Neuronal stem cell (in vitro differentiated cells): ENCODE results near the gene RING1.
"Not testable (repeated sequence)": the region's sequence is repeated elsewhere in the genome, so short reads cannot be mapped to it uniquely, and the experiment has no call there.

ENCODE experiments used
- DNase-seq: peaks from one replicate; pipeline ENCODE4 v3.0.0-alpha.2; 2013; ENCODE audit warnings: low spot score
- H2AFZ ChIP-seq: one replicate; pipeline ENCODE4 v1.6.1; 2013; ENCODE audit warnings: mild to moderate bottlenecking, low read length, inconsistent platforms
- H2AK5ac ChIP-seq: 2 replicates; pipeline ENCODE4 v1.6.1; 2013; ENCODE audit warnings: low read depth, mild to moderate bottlenecking, inconsistent platforms, low read length, moderate library complexity, mixed read lengths
- H2BK120ac ChIP-seq: 2 replicates; pipeline ENCODE4 v1.6.1; 2013; ENCODE audit warnings: low read depth, mild to moderate bottlenecking, inconsistent platforms, low read length, moderate library complexity, mixed read lengths
- H2BK12ac ChIP-seq: one replicate; pipeline ENCODE4 v1.6.1; 2013; ENCODE audit warnings: low read length, inconsistent platforms
- H2BK15ac ChIP-seq: 2 replicates; pipeline ENCODE4 v1.6.1; 2013; ENCODE audit warnings: mild to moderate bottlenecking, low read length, inconsistent platforms, mixed read lengths
- H2BK5ac ChIP-seq: one replicate; pipeline ENCODE4 v1.6.1; 2013; ENCODE audit warnings: inconsistent platforms, mild to moderate bottlenecking, low read length, moderate library complexity
- H3K14ac ChIP-seq: one replicate; pipeline ENCODE4 v1.6.1; 2013; ENCODE audit warnings: low read length, inconsistent platforms
- H3K18ac ChIP-seq: 2 replicates; pipeline ENCODE4 v1.6.1; 2013; ENCODE audit warnings: low read length, inconsistent platforms
- H3K23ac ChIP-seq: 2 replicates; pipeline ENCODE4 v1.6.1; 2013; ENCODE audit warnings: low read depth, mild to moderate bottlenecking, mixed read lengths, low read length, inconsistent platforms; ENCODE audit not compliant: poor library complexity
- H3K27ac ChIP-seq: replicated peaks from 3 replicates; pipeline ENCODE4 v1.5.1; 2013; ENCODE audit warnings: low read length, inconsistent platforms
- H3K27me3 ChIP-seq, 3 experiments: 2 replicates each; pipeline ENCODE4 v1.6.1; 2013; ENCODE audit warnings: low read length in 3 of 3, mild to moderate bottlenecking in 2 of 3, inconsistent platforms in 1 of 3, low read depth in 1 of 3, mixed read lengths in 1 of 3, moderate library complexity in 1 of 3; ENCODE audit not compliant: control insufficient read depth in 3 of 3, insufficient read depth in 3 of 3
- H3K36me3 ChIP-seq, 2 donors: replicated peaks in 1 of 2; 2 replicates each; pipeline ENCODE4 v1.6.1; 2013; ENCODE audit warnings: low read length in 2 of 2; ENCODE audit not compliant: control insufficient read depth in 2 of 2, insufficient read depth in 2 of 2
- H3K4ac ChIP-seq: 2 replicates; pipeline ENCODE4 v1.6.1; 2013; ENCODE audit warnings: inconsistent platforms, mild to moderate bottlenecking, low read length, moderate library complexity
- H3K4me1 ChIP-seq, 2 donors: 1 replicate in 1 of 2; 2 replicates in 1 of 2; pipeline ENCODE4 v1.6.1; 2013; ENCODE audit warnings: low read length in 2 of 2, low read depth in 1 of 2; ENCODE audit not compliant: control insufficient read depth in 2 of 2, insufficient read depth in 1 of 2
- H3K4me2 ChIP-seq: one replicate; pipeline ENCODE4 v1.6.1; 2013; ENCODE audit warnings: mild to moderate bottlenecking, low read length, inconsistent platforms; ENCODE audit not compliant: insufficient read depth, poor library complexity, severe bottlenecking
- H3K4me3 ChIP-seq, 2 donors: 2 replicates each; pipeline ENCODE4 v1.5.1; 2013; ENCODE audit warnings: low read length in 2 of 2, mild to moderate bottlenecking in 2 of 2, inconsistent platforms in 1 of 2, moderate library complexity in 1 of 2
- H3K79me1 ChIP-seq: one replicate; pipeline ENCODE4 v1.6.1; 2013; ENCODE audit warnings: low read depth, mild to moderate bottlenecking, inconsistent platforms, low read length, moderate library complexity
- H3K9ac ChIP-seq: one replicate; pipeline ENCODE4 v1.6.1; 2013; ENCODE audit warnings: mild to moderate bottlenecking, low read depth, low read length, inconsistent platforms; ENCODE audit not compliant: poor library complexity
- H3K9me3 ChIP-seq, 2 donors: replicated peaks in 1 of 2; 2 replicates each; pipeline versions ENCODE3 to v1.6.1; 2013; ENCODE audit warnings: low read length in 2 of 2, mild to moderate bottlenecking in 2 of 2, inconsistent platforms in 1 of 2, low read depth in 1 of 2, mixed read lengths in 1 of 2, moderate library complexity in 1 of 2; ENCODE audit not compliant: control insufficient read depth in 2 of 2, insufficient read depth in 1 of 2
- H4K8ac ChIP-seq: one replicate; pipeline ENCODE4 v1.6.1; 2013; ENCODE audit warnings: low read depth, mild to moderate bottlenecking, inconsistent platforms, low read length, moderate library complexity
- H4K91ac ChIP-seq: one replicate; pipeline ENCODE4 v1.6.1; 2013; ENCODE audit warnings: low read length, low read depth, mild to moderate bottlenecking, inconsistent platforms; ENCODE audit not compliant: poor library complexity
- WGBS, 2 donors: extraction: QIAGEN DNeasy Blood & Tissue Kit; methylation state at CpG; one replicate each; pipeline ENCODE4 v1.1.7; 2013; ENCODE audit warnings: missing lambda C conversion rate in 2 of 2, mixed read lengths in 1 of 2; ENCODE audit not compliant: insufficient read length in 2 of 2, insufficient replicate concordance in 1 of 2; ENCODE audit errors: extremely low coverage in 2 of 2; 5-methylcytosine and 5-hydroxymethylcytosine counted together

Gene RING1

GRCh38 chr6:33216117-33216649 lies 7.9 kb downstream of the RING1 start:
- DNase-seq: no peak
- H3K36me3 ChIP-seq: peaks cover 9 to 13% of the 10 kb centered on the region in 2 donors
- WGBS, 2 donors: no CpG with 5 or more reads among the region's 4 CpGs

GRCh38 chr6:33217246-33217645 lies 8.9 kb downstream of the RING1 start:
- Histone ChIP-seq H3K9ac (no peak overlapping the region), H3K4me1 (peaks cover 12 to 30% of the 10 kb centered on the region in 2 donors), H3K23ac (no peak overlapping the region), H2AK5ac (no peak overlapping the region), H2BK12ac (no peak overlapping the region), H3K14ac (no peak overlapping the region), H3K27ac (no peak overlapping the region), H3K27me3 (peaks cover 0 to 26% (median 0%) of the 10 kb centered on the region in 3 experiments), H2BK15ac (no peak overlapping the region), H3K4ac (no peak overlapping the region), H4K8ac (no peak overlapping the region), H3K4me3 (no peak overlapping the region), H3K79me1 (no peaks in the 10 kb centered on the region), H2BK5ac (no peak overlapping the region), H2BK120ac (no peak overlapping the region), H3K18ac (no peak overlapping the region), H2AFZ (no peak overlapping the region), H4K91ac (no peak overlapping the region), H3K9me3 (no peaks in the 10 kb centered on the region), H3K4me2 (no peak overlapping the region), H3K36me3 (peaks cover 2 to 3% of the 10 kb centered on the region in 2 donors)
- DNase-seq: no peak
- no CpG with 5 or more reads among the region's 6 CpGs for WGBS, 2 donors

More at GRCh38 chr6:33216117-33216649, 7.9 kb downstream of the RING1 start:
- Histone ChIP-seq H2BK5ac (no peak overlapping the region), H4K8ac (no peak overlapping the region), H2BK15ac (peak overlapping the region; percentile 47), H3K4ac (no peak overlapping the region), H2AFZ (no peak overlapping the region), H2BK120ac (no peak overlapping the region), H3K27me3 (peaks cover 0 to 26% (median 0%) of the 10 kb centered on the region in 3 experiments), H2AK5ac (no peak overlapping the region), H3K9ac (no peak overlapping the region), H2BK12ac (peak overlapping the region; percentile 61), H3K4me3 (no peak overlapping the region), H3K14ac (peak overlapping the region; percentile 60), H4K91ac (no peak overlapping the region), H3K27ac (no peak overlapping the region), H3K4me1 (peaks cover 12 to 32% of the 10 kb centered on the region in 2 donors), H3K4me2 (no peak overlapping the region), H3K23ac (peak overlapping the region; percentile 76), H3K9me3 (no peaks in the 10 kb centered on the region), H3K79me1 (no peaks in the 10 kb centered on the region), H3K18ac (peak overlapping the region; percentile 17)

- H3K18ac ChIP-seq: no peak overlapping the region
- no peaks in the 10 kb centered on the region for H3K36me3 ChIP-seq
- no peak overlapping the region for H3K4me2 ChIP-seq
- H2BK12ac ChIP-seq: no peak overlapping the region
- H3K27me3 ChIP-seq: peaks cover 0 to 26% (median 0%) of the 10 kb centered on the region in 3 experiments
- peak overlapping the region in 1 of 2 donors; percentile 23 for H3K4me3 ChIP-seq
- H3K27ac ChIP-seq: no peak overlapping the region
- no peak overlapping the region for H3K23ac ChIP-seq
- H2BK15ac ChIP-seq: no peak overlapping the region
- H3K4me1 ChIP-seq: peaks cover 10 to 26% of the 10 kb centered on the region in 2 donors
- H4K91ac ChIP-seq: no peak overlapping the region
- no peak overlapping the region for H2AK5ac ChIP-seq
- no peak overlapping the region for H3K14ac ChIP-seq
- WGBS, 2 donors: no CpG with 5 or more reads among the region's 3 CpGs
- no peaks in the 10 kb centered on the region for H3K79me1 ChIP-seq
- H2BK5ac ChIP-seq: no peak overlapping the region
- H3K4ac ChIP-seq: no peak overlapping the region
- no peaks in the 10 kb centered on the region for H3K9me3 ChIP-seq
- DNase-seq: no peak
- H3K9ac ChIP-seq: no peak overlapping the region
- H4K8ac ChIP-seq: no peak overlapping the region
- no peak overlapping the region for H2AFZ ChIP-seq
- H2BK120ac ChIP-seq: no peak overlapping the region
Measured at GRCh38 chr6:33217681-33218080, 9.4 kb downstream of the RING1 start.

- H3K9me3 ChIP-seq, H4K8ac ChIP-seq, H3K79me1 ChIP-seq, H3K23ac ChIP-seq, H3K9ac ChIP-seq, H2AK5ac ChIP-seq, H2AFZ ChIP-seq, H3K4me2 ChIP-seq, H3K36me3 ChIP-seq, H3K4me3 ChIP-seq, DNase-seq, H3K4ac ChIP-seq, H2BK12ac ChIP-seq, H2BK120ac ChIP-seq, H3K18ac ChIP-seq, H4K91ac ChIP-seq, H3K14ac ChIP-seq, H2BK15ac ChIP-seq, H2BK5ac ChIP-seq, H3K4me1 ChIP-seq, H3K27ac ChIP-seq: not testable (repeated sequence)
- H3K27me3 ChIP-seq: peaks cover 0 to 18% (median 0%) of the 10 kb centered on the region in 3 experiments
- no CpG with 5 or more reads among the region's 14 CpGs for WGBS, 2 donors
Measured at GRCh38 chr6:33226503-33227120, 18.3 kb downstream of the RING1 start.
